SK-N-MC (cell line): ENCODE data around the gene B4GALT1.
"Not testable (repeated sequence)": the region's sequence is repeated elsewhere in the genome, so short reads cannot be mapped to it uniquely, and the experiment has no call there.

Source experiments
- DNase-seq: peaks from one replicate; pipeline ENCODE4 v3.0.0-alpha.2; 2011; ENCODE audit warnings: low read depth, low spot score
- H3K27ac ChIP-seq: fragments of 200-600 bp; sonication (generic); 2 replicates; pipeline ENCODE4 v1.5.1; 2016; ENCODE audit warnings: mixed run types
- H3K36me3 ChIP-seq: fragments of 200-600 bp; sonication (generic); 2 replicates; pipeline ENCODE4 v1.6.1; 2017; ENCODE audit warnings: antibody characterized with exemption, low read length, mixed read lengths; ENCODE audit not compliant: insufficient read depth
- H3K4me3 ChIP-seq: fragments of 200-600 bp; sonication (generic); 2 replicates; pipeline ENCODE4 v1.5.1; 2016
- H3K9ac ChIP-seq: fragments of 200-600 bp; sonication (generic); 2 replicates; pipeline ENCODE4 v1.8.0; 2017; ENCODE audit warnings: mixed run types, mixed read lengths; ENCODE audit not compliant: insufficient read length
- H3K9me3 ChIP-seq: fragments of 200-600 bp; sonication (generic); 2 replicates; pipeline ENCODE4 v1.6.1; 2017; ENCODE audit warnings: low read depth, mild to moderate bottlenecking, antibody characterized with exemption, low read length, moderate library complexity, mixed read lengths
- EZH2 ChIP-seq: fragments of 200-600 bp; sonication (generic); IDR thresholded peaks from one replicate; pipeline ENCODE4 v1.6.1; 2017; ENCODE audit warnings: antibody characterized with exemption
- FOXP2 ChIP-seq: optimal IDR thresholded peaks from 2 replicates; pipeline ENCODE3; 2011; ENCODE audit warnings: mild to moderate bottlenecking, moderate library complexity; ENCODE audit not compliant: insufficient read depth; ENCODE audit errors: extremely low read length, control extremely low read depth
- POLR2AphosphoS5 ChIP-seq: IDR thresholded peaks from 2 replicates; pipeline ENCODE4 v1.6.1; 2012; ENCODE audit warnings: mild to moderate bottlenecking, low read depth, low read length, borderline replicate concordance

The B4GALT1 gene

DNA sequence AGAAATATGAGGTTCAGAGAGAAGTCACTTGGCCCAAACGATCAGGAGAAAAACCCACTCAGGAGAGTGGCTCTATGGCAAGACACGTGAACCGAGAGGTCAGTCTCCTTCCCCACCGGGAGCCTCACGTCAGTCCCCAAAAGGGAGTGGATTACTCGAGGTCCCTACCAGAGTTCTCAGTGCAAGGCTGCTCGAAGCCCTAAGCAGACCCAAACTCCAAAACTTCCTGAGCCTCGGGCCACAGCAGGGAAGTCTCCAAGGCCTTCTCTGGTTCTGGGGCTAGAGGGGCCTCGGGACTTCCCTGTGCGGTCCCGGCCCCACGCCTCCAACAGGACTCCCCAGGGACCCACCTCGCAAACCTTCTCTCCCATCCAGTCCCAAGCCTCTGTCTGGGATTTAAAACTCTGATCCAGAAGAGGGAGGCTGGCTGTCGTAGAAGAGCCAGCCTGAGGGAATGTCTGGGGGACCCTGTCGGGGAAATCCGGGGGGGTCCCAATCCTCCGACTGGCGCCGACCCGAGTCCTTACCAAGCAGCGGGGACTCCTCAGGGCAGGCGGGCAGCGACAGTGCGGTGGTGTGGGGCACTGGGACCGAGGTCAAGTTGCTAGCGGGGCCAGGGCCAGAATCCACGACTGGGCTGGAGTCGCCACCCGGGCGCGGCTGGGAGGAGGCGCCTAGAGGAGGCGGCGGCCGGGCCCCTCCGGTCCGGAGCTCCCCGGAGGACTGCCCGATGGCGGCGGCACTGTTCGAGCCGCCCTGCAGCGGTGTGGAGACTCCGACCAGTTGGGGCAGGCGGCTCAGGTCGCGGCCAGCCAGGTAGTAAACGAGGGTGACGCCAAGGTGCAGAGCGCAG lies 679 bp downstream of the B4GALT1 start:
- peak overlapping the region; percentile 90 for H3K4me3 ChIP-seq
- H3K9me3 ChIP-seq = no peaks in the 10 kb centered on the region
- no peak for DNase-seq
- peak overlapping the region; percentile 73; the same call in 1 of the 2 replicates for H3K27ac ChIP-seq
- peak overlapping the region; percentile 79 for H3K9ac ChIP-seq
- no peaks in the 10 kb centered on the region for H3K36me3 ChIP-seq
- TF ChIP-seq EZH2 (no peak), FOXP2 (peak; percentile 10)

DNA sequence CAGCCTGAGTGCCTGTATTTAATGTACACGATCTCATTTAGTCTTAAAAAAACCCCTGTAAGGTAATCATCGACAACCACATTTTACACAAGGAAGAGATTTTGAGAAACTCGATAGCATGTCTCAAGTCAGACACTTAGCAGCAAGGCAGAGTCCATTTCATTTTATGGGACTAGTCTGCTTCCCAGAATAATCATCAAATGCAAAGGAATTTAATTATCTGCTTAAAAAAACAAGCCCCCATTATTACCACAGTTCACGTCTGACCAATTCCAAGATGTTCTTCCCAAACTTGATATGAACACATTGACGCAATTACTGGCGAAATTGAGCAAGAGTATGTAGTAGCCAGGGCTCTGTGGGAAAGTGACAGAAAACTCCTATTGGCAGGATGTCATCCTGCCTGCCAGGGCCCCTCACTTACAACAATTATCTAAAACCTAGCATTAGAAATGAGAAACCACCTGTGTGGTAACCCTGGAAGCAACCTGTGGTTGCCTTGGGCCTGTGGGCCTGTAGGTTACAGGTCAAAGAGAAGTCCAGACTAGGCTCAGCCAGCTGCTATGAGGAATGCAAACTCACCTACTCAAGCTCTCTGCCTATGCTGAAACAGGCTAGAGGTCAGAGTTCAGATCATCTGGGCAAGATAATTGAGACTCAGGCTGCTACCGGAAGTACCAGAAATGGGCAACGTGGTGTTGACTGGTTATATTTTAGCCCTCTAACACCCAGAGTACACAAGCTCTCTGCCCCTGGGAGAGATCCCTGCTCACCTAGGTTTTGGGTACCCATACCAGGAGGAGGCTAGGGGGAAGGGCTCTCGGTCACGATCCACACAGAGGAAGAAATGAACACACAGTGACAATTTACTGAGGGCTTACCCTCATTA lies 1.6 kb downstream of the B4GALT1 start:
- H3K36me3 ChIP-seq = no peaks in the 10 kb centered on the region
- DNase-seq = no peak
- H3K9me3 ChIP-seq = no peaks in the 10 kb centered on the region
- H3K27ac ChIP-seq = peak overlapping the region; percentile 73
- peak overlapping the region; percentile 79 for H3K9ac ChIP-seq
- TF ChIP-seq FOXP2 (no peak), POLR2AphosphoS5 (no peak), EZH2 (no peak)
- peak overlapping the region; percentile 90 for H3K4me3 ChIP-seq

DNA sequence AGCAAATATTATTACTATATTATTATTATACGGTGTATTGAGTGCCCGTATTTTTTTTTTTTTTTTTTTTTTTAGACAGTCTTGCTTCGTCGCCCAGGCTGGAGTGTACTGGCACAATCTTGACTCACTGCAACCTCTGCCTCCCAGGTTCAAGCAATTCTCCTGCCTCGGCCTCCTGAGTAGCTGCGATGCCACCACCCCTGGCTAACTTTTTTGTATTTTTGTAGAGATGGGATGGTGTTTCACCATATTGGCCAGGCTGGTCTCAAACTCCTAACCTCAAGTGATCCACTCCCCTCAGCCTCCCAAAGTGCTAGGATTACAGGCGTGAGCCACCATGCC lies 2.2 kb downstream of the B4GALT1 start:
- DNase-seq, H3K36me3 ChIP-seq, H3K9me3 ChIP-seq: not testable (repeated sequence)
- H3K4me3 ChIP-seq = peak overlapping the region; percentile 90
- peak overlapping the region; percentile 73 for H3K27ac ChIP-seq
- H3K9ac ChIP-seq = peak overlapping the region; percentile 79

DNA sequence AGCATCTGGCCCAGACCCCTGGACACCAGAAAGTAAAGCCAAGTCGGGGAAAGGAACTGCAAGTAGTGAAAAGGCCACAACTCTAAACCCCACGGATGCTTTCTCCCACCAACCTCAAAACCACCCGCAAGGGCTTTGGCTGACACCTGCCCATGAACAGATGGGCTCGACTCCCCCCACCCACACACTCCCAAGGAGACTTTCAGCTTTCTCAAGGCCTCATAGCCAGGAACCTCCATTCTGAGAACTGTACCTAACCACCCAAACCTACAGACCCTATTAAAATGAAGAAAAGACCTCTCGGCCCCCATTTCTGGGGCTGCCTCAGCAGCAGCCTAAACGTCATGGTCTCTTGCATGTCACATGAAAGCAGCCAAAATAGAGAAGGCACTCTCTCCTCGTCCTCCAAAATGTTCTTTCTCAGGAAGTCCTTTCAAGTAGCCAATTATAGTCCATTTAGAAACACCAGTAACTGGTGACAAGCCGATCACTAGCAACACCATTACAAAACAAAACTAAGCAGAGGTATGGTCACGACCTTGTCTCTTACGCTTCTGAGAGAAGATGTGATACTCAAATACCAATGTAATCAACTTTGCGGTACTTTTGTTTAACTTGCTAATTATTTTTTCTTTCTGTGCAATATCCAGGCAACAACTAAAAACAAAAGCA lies 2.9 kb downstream of the B4GALT1 start:
- H3K27ac ChIP-seq = peak overlapping the region; percentile 73
- H3K4me3 ChIP-seq = peak overlapping the region; percentile 90; the same call in 1 of the 2 replicates

DNA sequence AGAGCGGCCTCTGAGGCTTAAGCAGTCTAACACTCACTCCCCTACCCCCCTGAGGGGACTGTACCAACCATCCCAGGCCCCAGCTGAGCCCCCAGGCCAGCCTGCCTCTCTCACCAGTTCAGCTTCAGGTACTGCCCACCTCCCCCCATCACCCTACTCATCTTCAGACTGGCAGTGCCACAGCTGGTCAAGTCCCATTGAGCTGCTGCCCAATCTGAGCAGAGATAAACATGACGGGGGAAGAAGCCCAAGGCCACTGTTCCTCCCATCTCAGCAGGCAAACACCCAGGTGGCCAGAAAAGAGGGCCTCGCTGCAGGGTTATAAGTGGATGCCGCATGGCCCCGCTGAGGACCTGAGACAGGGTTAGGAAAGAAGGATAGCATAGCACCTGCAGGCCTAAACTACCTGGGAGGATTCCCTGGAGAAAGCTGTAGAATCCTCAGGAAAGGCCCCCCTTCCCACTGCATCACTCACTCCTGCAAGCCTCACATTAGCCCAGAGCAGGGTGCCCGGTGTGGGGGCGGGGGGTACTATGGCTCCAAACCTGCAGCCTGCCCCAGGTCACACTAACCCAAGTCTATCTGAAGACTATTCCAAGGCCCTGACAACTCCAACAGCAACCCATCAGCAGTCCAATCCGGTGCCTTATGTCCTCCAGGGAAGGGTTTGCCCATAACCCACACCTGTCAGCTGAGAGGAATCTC lies 3.6 kb downstream of the B4GALT1 start:
- peak overlapping the region; percentile 92 for H3K27ac ChIP-seq
- H3K9ac ChIP-seq = no peak overlapping the region
- H3K4me3 ChIP-seq = no peak overlapping the region; the same call in 1 of the 2 replicates
- no peak for TF ChIP-seq FOXP2
- TF ChIP-seq POLR2AphosphoS5 = no peak
- TF ChIP-seq EZH2 = no peak
- H3K9me3 ChIP-seq = no peaks in the 10 kb centered on the region
- DNase-seq = no peak
- H3K36me3 ChIP-seq = no peaks in the 10 kb centered on the region

More for the DNA sequence above, 2.9 kb downstream of the B4GALT1 start:
- DNase-seq = no peak
- Histone ChIP-seq H3K36me3 (no peaks in the 10 kb centered on the region), H3K9ac (no peak overlapping the region), H3K9me3 (no peaks in the 10 kb centered on the region)
- TF ChIP-seq EZH2 = no peak
- TF ChIP-seq POLR2AphosphoS5 = no peak
- no peak for TF ChIP-seq FOXP2

DNA sequence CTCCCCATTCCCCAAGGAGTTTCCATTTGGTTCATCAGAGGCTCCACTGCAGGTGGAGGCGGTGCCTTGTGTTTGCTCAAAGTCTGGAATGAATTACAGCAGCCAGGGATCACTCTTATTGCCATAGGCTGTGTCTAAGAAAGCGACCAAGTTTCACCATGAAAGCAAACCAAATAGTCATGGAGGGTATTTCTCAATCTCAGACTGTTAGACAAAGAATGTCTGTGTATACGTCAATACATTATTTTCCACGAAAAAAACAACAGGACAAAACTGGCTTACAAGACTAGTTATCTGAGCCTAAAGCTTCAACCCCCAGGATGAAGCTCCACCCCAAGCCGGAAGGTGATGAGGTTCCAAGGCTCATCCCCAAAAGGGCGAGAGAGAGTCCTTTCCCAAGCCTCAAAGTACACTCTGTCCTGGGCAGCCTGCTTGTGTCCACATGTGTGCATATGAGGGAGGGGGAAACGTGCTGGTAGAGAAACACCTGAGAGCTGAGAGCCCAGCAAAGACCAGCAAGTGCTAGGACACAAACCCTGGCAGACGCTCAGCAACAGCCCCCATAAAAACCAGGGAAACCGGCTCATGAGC lies 4.3 kb downstream of the B4GALT1 start:
- Histone ChIP-seq H3K36me3 (no peaks in the 10 kb centered on the region), H3K4me3 (peak overlapping the region; percentile 70), H3K27ac (peak overlapping the region; percentile 92), H3K9ac (peak overlapping the region; percentile 47), H3K9me3 (no peaks in the 10 kb centered on the region)
- TF ChIP-seq EZH2 = no peak
- TF ChIP-seq POLR2AphosphoS5 = no peak
- no peak for TF ChIP-seq FOXP2
- DNase-seq = no peak

DNA sequence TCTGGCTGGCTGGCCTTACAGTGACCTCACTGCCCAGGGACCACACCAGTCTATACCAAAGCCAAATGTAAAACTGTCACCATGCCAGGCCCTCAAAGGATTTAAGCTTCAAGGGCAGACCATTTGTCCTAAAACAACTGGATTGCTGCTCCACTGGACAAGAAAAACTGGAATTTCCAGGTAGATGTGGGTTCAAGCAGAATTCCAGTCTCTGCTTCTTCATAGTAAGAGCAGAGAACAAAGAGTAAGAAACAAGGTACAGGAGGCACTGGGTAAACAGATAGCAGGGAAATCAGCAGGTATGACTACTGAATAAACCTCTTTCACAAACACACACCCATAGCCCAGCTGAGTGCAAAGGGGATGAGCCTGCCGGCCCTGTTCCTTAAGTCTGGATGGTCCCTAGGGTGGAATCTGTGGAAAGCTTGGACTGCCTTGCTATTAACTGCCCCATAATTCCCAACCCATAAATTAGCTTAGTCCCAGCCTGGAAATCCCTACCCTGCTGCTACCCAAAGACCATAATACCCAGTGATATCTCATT lies 5.5 kb downstream of the B4GALT1 start:
- Histone ChIP-seq H3K36me3 (no peaks in the 10 kb centered on the region), H3K27ac (peak overlapping the region; percentile 92), H3K9me3 (no peaks in the 10 kb centered on the region), H3K9ac (peak overlapping the region; percentile 47), H3K4me3 (peak overlapping the region; percentile 70)
- TF ChIP-seq POLR2AphosphoS5 = no peak
- no peak for TF ChIP-seq FOXP2
- TF ChIP-seq EZH2 = no peak
- no peak for DNase-seq
